Frontal cortex (tissue), 4 donors: ENCODE measurements around the gene CNKSR3. TPM values are rescaled to one million over a fixed set of nuclear protein-coding genes. Genes with fewer than 3 reads are reported as not detected.

Experiments
- DNase-seq, 2 donors: peaks; one replicate each; pipeline ENCODE4 v3.0.0; 2012; ENCODE audit warnings: low spot score in 2 of 2
- FAIRE-seq: peaks from 2 replicates; lab custom pipeline; 2012; peaks lifted over from hg19 to GRCh38; lab: Jason Lieb, UNC
- total RNA-seq: library from RNA; depleted of rRNA; stranded (reverse); fragments of >200 nt; gene quantifications from one replicate; pipeline ENCODE4 v1.2.3, GENCODE V29; 2014
- donor health status: control.
- donor health status: control.
- donor health status: control.

The CNKSR3 gene
- total RNA-seq, 1 donor from 2014 or later, result 4.1 TPM

DNA sequence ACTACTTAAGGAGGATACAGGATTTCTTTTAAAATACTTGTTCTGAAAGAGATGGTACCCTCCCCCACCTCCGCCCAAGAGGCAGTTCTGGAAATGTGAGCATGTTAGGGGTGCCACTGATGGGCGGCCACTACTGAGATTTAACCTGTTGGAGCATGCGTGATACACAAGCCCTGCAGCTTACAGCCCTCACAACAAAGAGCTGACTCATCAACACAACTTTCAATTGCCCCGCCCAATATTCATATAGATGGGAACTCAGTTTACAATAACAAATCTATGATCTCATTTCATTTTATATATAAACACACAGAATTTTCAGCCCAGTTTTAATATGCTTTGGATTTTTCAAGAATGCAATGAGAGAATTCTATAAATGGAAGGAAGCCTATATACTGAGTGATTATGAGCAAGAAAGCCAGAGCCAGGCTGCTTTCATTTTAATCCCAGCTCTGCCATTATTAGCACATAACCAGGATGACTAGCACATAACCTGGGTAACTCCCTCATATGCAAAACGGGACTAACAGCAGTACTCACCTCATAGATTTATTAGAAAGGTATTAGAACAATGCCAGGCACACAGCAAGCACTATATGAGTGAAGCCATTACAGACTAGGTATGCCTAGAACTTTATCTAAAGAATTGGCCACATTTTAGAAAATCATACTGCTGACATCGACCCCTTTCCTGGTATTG lies 108.3 kb downstream of the CNKSR3 start:
- DNase-seq (no peak), FAIRE-seq (no peak)

GRCh38 chr6:154399097-154399496 lies 111.4 kb downstream of the CNKSR3 start:
- FAIRE-seq (no peak), DNase-seq (peak in 1 of 2 donors; percentile 14)

- FAIRE-seq (no peak), DNase-seq (no peak)
Measured at GRCh38 chr6:154397491-154398195, 112.8 kb downstream of the CNKSR3 start.

- DNase-seq (no peak), FAIRE-seq (no peak)
Measured at GRCh38 chr6:154395878-154396277, 114.6 kb downstream of the CNKSR3 start.

DNA sequence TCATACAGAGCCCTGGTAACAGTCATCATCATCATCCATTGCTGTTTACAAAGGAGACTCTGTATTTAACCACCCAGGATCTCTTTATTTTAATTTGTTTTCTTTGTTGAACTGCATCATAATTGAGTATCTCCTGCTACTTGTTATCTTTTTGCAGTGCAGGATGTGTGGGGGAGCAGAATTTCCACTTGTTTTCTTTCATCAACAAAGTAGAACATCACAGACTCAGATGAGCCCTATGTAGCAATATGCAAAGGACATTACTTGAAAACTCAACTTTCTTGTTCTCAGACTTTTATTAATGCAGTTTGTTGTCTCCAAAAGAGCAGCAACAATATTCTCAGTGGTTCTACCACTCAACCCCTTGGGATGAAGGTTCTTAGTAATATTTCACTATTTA lies 115.2 kb downstream of the CNKSR3 start:
- FAIRE-seq (no peak), DNase-seq (no peak)

GRCh38 chr6:154394571-154394970 lies 115.9 kb downstream of the CNKSR3 start:
- DNase-seq, result no peak
- no peak for FAIRE-seq

- FAIRE-seq, result no peak
- DNase-seq, result no peak
Measured at GRCh38 chr6:154390034-154390433, 120.5 kb downstream of the CNKSR3 start.

- DNase-seq (no peak), FAIRE-seq (no peak)
Measured at GRCh38 chr6:154388803-154389202, 121.7 kb downstream of the CNKSR3 start.

GRCh38 chr6:154386848-154387717 lies 123.4 kb downstream of the CNKSR3 start:
- no peak for DNase-seq
- FAIRE-seq, result no peak

DNA sequence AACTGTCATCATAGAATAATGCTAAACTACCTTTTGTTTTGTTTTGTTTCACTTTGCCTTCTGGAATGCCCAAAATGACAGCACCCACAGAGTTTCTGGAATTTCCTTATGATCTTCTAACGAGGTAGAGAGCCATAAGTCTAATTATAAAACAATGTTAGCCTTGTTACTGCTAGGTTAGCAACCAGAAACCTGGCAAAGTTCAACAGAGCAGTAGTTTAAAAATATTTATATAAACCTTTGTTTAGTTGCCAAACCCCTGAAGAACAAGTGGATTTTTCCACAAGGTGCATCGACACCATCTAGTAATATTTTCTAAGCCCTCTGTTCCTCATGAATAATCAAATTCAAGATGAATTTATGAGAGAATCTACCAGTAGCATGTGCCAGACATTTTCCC lies 126.3 kb downstream of the CNKSR3 start:
- FAIRE-seq, result no peak
- no peak for DNase-seq

GRCh38 chr6:154383273-154383672 lies 127.2 kb downstream of the CNKSR3 start:
- DNase-seq, result no peak
- FAIRE-seq, result no peak

GRCh38 chr6:154382740-154383139 lies 127.7 kb downstream of the CNKSR3 start:
- FAIRE-seq (no peak), DNase-seq (no peak)

GRCh38 chr6:154381548-154381947 lies 128.9 kb downstream of the CNKSR3 start:
- FAIRE-seq (no peak), DNase-seq (no peak)

DNA sequence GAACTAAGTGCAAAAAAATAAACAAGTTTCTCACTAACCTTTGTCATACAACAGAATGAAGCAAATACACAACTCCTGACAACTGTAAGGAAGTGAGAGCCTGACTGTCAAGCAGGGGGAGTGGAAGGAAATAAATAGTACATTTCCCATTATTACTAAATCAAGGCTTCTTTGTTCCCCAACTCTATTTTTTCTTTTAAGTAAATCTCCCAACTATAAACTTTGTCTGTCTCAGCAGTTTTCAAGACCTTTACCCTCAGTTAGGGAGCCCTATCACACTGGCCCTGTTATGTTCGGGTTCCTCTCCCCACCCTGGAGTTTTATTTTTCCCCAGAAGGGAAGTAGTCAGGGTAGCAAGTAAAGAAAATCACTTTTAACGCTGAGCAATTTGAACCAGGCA lies 129.7 kb downstream of the CNKSR3 start:
- FAIRE-seq (no peak), DNase-seq (no peak)

DNA sequence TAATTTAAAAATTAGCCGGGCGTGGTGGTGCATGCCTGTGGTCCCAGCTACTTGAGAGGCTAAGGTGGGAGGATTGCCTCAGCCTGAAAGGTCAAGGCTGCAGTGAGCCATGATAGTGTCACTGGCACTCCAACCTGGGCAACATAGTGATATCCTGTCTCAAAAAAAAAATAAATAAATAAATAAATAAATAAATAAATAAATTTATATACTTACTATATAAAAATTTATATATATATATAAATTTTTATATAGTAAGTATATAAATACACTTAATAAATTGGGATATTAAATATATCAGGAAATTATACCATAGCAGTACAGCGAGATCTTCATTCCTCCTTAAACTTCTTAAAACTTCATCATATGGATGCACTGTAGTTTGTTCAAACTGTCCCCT lies 130.9 kb downstream of the CNKSR3 start:
- FAIRE-seq (no peak), DNase-seq (no peak)

DNA sequence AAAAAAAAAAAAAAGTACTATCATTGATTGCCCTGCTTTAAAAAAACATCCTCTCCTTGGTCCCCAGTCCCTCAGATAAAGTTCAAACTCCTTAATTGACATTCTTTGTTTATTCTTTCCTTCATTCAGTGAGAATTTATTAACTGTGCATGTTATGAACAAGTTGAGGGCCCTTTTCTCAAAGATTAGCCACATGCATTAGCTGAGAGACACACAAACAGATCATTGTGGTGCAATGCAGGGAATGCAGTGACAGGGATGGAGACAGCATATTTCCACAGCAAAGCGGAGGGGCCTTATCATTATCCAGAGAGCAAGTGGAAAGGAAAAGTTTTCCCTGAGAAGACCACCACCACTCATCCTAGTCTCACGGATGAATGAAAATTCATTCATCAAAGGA lies 132.0 kb downstream of the CNKSR3 start:
- no peak for FAIRE-seq
- no peak for DNase-seq

- DNase-seq (no peak), FAIRE-seq (no peak)
Measured at GRCh38 chr6:154377726-154378125, 132.8 kb downstream of the CNKSR3 start.

DNA sequence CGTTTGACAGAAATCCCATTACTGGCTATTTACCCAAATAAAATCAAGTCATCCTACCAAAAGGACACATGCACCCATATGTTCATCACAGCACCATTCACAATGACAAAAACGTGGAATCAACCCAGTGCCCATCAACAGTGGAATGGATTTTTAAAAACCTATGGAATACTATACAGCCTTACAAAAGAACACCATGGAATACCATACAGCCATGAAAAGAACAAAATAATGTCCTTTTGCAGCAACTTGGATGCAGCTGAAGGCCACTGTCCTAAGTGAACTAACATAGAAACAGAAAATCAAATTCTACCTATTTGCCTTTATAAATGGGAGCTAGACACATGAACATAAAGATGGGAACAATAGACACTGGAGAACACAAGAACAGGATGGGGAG lies 136.5 kb downstream of the CNKSR3 start:
- FAIRE-seq (no peak), DNase-seq (no peak)

DNA sequence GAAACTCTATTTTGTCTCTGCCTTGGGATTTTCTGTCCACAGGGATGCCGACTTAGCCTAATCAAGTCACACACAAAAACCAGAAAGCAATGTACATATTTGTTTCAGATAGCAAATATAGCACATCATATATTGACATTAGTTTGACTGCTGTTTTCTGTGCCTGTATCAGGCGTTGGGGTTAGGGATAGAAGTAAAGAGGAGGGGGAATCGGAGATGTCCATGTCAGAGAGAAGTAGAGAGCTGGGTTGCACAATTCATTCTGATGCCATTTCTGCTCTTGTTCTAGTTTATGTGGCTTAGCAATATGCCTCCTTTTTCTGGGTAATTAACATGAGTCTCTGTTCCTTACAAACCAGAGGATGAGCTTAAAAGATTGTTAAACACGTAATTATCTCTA lies 139.2 kb downstream of the CNKSR3 start:
- DNase-seq, result no peak
- no peak for FAIRE-seq

- DNase-seq (peak; percentile 28 to 45), FAIRE-seq (peak; percentile 28)
Measured at GRCh38 chr6:154370545-154370944, 139.9 kb downstream of the CNKSR3 start.
